Breast epithelium (tissue), 4 donors: ENCODE data around the gene PTPRM. TPM values are rescaled to one million over a fixed set of nuclear protein-coding genes. Genes with fewer than 3 reads are reported as not detected.

Experiments
- DNase-seq, 2 donors: peaks; one replicate each; pipeline ENCODE4 v3.0.0-alpha.2; 2019; ENCODE audit warnings: low spot score in 2 of 2
- H3K27ac ChIP-seq, 2 donors: fragments of 200-600 bp; sonication (generic) in 1 of 2; one replicate each; pipeline ENCODE4 v1.5.1; 2016 to 2019; ENCODE audit warnings: mild to moderate bottlenecking in 1 of 2
- H3K27me3 ChIP-seq, 2 donors: fragments of 200-600 bp; sonication (generic) in 1 of 2; one replicate each; pipeline versions ENCODE4 v1.5.1 to v1.6.0; 2017 to 2019; ENCODE audit warnings: control low read depth in 1 of 2, mild to moderate bottlenecking in 1 of 2
- H3K36me3 ChIP-seq: fragments of 200-600 bp; one replicate; pipeline ENCODE4 v1.5.1; 2019
- H3K4me1 ChIP-seq, 2 donors: fragments of 200-600 bp; sonication (generic); one replicate each; pipeline ENCODE4 v1.5.1; 2016 to 2019; ENCODE audit warnings: control low read depth in 1 of 2
- H3K4me3 ChIP-seq, 3 donors: fragments of 200-600 bp; sonication (generic); 1 replicate in 2 of 3; 2 replicates in 1 of 3; pipeline ENCODE4 v1.5.1; 2016 to 2019; ENCODE audit warnings: mild to moderate bottlenecking in 3 of 3, moderate library complexity in 2 of 3
- H3K9me3 ChIP-seq, 2 donors: fragments of 200-600 bp; sonication (generic) in 1 of 2; one replicate each; pipeline ENCODE4 v1.5.1; 2016 to 2019; ENCODE audit warnings: control low read depth in 1 of 2
- POLR2A ChIP-seq: fragments of 450-650 bp; IDR thresholded peaks from one replicate; pipeline ENCODE4 v1.6.1; 2016; ENCODE audit warnings: antibody characterized with exemption, mild to moderate bottlenecking, moderate library complexity
- POLR2AphosphoS5 ChIP-seq, 3 donors: sonication (generic); formaldehyde crosslinking; IDR thresholded peaks; one replicate each; pipeline ENCODE4 v1.6.1; 2017; ENCODE audit warnings: antibody characterized with exemption in 3 of 3
- intact Hi-C: fragments of 100-400 bp; cut with DNase I; formaldehyde crosslinking; loops from one replicate; pipeline ENCODE4 v1.15.1; 2023; ENCODE audit warnings: low total_unique reads
- total RNA-seq, 3 donors: library from RNA; depleted of rRNA; stranded (reverse); fragments of >200 nt; gene quantifications; one replicate each; pipeline ENCODE4 v1.1.0, GENCODE V29; 2016
- TF ChIP-seq, protein P1 (sequence below), 3 donors: fragments of 450-650 bp; IDR thresholded peaks; one replicate each; pipeline ENCODE4 v1.5.1; 2016 to 2017; ENCODE audit warnings: antibody characterized with exemption in 3 of 3, mild to moderate bottlenecking in 3 of 3, moderate library complexity in 3 of 3

The PTPRM gene
- total RNA-seq, 3 donors from 2014 or later: 41.7 to 181 (median 140) TPM

DNA sequence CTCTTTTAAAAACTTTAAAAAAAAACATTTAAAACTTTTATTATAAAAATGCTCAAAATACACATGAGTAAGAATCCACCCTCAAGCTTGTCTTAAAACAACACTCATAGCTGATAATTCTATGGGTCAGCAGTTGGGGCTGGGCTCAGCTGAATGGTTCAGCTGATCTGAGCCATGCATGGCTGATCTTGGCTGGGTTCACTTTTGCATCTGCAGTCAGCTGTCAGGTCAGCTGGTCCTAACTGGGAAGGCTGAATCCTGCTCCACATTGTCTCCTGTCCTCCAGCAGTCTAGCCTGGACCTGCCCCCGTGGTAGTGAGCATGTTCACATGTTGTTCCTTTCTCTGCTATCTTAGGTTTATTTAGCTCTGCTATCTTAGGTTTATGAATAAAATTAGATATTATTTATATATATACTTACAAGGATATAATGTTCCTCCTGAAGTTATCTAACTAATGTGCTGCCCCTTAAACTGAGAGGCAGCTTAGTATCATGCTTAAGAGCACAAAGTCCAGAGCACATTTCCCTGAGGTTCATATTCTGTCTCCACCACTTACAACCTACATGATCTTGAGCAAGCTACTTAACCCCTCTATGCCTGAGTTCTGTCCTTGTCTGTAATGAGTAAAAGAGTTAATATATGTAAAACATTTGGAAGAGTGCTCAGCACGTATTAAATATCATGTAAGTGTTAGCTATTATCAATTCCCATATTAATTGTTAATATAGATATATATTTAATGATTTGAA lies 309.4 kb downstream of the PTPRM start:
- Histone ChIP-seq H3K4me3 (no peak overlapping the region), H3K27me3 (no peaks in the 10 kb centered on the region), H3K36me3 (no peaks in the 10 kb centered on the region), H3K4me1 (no peaks in the 10 kb centered on the region), H3K9me3 (no peaks in the 10 kb centered on the region), H3K27ac (no peak overlapping the region)
- intact Hi-C loops: no loop called here
- DNase-seq: no peak
- TF ChIP-seq, protein P1, sequence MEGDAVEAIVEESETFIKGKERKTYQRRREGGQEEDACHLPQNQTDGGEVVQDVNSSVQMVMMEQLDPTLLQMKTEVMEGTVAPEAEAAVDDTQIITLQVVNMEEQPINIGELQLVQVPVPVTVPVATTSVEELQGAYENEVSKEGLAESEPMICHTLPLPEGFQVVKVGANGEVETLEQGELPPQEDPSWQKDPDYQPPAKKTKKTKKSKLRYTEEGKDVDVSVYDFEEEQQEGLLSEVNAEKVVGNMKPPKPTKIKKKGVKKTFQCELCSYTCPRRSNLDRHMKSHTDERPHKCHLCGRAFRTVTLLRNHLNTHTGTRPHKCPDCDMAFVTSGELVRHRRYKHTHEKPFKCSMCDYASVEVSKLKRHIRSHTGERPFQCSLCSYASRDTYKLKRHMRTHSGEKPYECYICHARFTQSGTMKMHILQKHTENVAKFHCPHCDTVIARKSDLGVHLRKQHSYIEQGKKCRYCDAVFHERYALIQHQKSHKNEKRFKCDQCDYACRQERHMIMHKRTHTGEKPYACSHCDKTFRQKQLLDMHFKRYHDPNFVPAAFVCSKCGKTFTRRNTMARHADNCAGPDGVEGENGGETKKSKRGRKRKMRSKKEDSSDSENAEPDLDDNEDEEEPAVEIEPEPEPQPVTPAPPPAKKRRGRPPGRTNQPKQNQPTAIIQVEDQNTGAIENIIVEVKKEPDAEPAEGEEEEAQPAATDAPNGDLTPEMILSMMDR (IDR thresholded peaks at IDR 0.05): no peak
- no peak for TF ChIP-seq POLR2AphosphoS5 (IDR thresholded peaks at IDR 0.05)

DNA sequence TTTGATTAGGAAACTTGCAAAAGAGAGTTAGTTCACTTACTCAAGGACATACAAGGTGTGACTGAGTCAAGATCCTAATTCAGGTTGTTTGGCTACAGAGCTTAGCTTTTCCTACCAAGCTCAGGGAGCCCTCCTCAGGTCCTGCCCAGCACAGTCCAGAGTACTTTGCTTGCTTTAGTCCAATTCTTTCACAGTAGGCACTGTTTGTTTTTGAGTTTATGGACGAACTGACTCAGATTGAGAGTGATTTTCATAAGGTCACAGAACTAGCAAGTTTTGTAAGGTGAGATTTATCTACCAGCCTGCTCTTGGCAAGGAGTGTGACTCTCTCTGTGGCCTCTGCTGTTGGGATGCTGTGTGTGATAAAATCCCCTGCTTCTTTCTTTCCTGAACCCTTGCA lies 310.5 kb downstream of the PTPRM start:
- no peak for DNase-seq
- no peak overlapping the region for H3K4me3 ChIP-seq
- no peaks in the 10 kb centered on the region for H3K4me1 ChIP-seq
- H3K9me3 ChIP-seq: no peaks in the 10 kb centered on the region
- no peaks in the 10 kb centered on the region for H3K27me3 ChIP-seq
- H3K36me3 ChIP-seq: no peaks in the 10 kb centered on the region
- intact Hi-C loops: no loop called here
- no peak overlapping the region for H3K27ac ChIP-seq
- TF ChIP-seq, protein P1 (IDR thresholded peaks at IDR 0.05): no peak
- no peak for TF ChIP-seq POLR2AphosphoS5 (IDR thresholded peaks at IDR 0.05)
- TF ChIP-seq POLR2A: no peak

DNA sequence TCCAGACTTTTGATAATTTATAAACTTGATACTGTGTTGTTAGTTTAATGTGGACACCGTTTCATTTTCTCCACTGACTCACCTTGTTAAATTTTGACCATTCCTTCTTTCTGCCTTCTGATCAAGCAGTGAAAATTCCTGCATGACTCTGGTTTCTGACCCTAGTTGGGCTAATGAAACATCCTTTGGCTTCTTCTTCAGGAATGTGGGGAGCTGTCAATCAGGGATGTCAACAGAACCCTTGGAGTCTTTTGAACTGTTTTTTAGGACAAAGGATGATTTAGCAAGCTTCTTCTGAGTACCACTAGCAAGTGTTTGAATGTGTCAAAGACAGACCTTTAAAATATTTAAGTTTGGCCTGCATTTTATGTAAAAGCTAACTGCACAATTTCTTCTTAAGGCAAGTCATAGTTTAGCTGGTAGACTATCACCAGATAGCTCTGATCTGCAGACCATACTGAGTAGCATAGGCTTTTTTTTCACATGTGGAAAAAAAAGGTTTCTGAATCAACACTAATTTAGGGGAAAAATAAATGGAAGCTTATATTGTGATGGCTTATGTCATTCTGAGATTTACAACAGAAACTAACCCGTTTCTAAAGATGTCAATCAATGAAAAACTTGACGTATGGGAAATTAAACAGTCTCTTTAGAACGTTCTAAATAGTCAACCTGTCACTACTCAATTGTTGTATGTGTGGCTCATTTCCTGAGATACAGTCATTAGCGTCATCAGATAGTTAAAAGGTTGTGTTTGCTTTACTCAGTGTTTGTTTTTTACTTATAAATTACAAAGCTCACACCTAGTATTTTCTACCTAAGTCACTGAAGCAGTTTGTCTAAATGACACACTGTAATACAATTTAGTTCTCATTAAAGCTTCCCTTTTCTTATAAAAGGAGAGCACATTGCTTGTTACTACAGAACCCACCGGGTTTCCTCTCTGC lies 311.4 kb downstream of the PTPRM start:
- no peak for TF ChIP-seq POLR2A
- TF ChIP-seq, protein P1 (IDR thresholded peaks at IDR 0.05): no peak
- no peak for TF ChIP-seq POLR2AphosphoS5 (IDR thresholded peaks at IDR 0.05)
- intact Hi-C loops: no loop called here
- H3K9me3 ChIP-seq: no peaks in the 10 kb centered on the region
- no peaks in the 10 kb centered on the region for H3K4me1 ChIP-seq
- no peak for DNase-seq
- no peaks in the 10 kb centered on the region for H3K27me3 ChIP-seq
- no peak overlapping the region for H3K27ac ChIP-seq
- no peak overlapping the region for H3K4me3 ChIP-seq
- no peaks in the 10 kb centered on the region for H3K36me3 ChIP-seq

DNA sequence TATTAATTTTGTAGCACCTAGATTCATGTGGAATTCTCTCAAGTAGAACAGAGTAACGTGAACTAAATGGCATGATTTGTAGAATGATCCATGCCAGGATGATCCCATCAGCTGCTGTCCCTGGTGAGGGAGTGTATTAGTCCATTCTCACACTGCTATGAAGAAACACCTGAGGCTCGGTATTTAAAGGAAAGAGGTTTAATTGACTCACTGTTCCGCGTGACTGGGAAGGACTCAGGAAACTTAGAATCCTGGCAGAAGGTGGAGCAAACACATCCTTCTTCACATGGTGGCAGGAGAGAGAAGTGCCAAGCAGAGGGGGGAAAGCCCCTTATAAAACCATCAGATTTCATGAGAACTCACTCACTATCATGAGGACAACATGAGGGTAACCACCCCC lies 312.6 kb downstream of the PTPRM start:
- TF ChIP-seq POLR2A: no peak
- TF ChIP-seq, protein P1 (IDR thresholded peaks at IDR 0.05): no peak
- TF ChIP-seq POLR2AphosphoS5 (IDR thresholded peaks at IDR 0.05): no peak
- intact Hi-C loops: no loop called here
- H3K9me3 ChIP-seq: no peaks in the 10 kb centered on the region
- H3K4me3 ChIP-seq: no peak overlapping the region
- no peak for DNase-seq
- H3K27me3 ChIP-seq: no peaks in the 10 kb centered on the region
- no peaks in the 10 kb centered on the region for H3K36me3 ChIP-seq
- no peaks in the 10 kb centered on the region for H3K4me1 ChIP-seq
- H3K27ac ChIP-seq: no peak overlapping the region

DNA sequence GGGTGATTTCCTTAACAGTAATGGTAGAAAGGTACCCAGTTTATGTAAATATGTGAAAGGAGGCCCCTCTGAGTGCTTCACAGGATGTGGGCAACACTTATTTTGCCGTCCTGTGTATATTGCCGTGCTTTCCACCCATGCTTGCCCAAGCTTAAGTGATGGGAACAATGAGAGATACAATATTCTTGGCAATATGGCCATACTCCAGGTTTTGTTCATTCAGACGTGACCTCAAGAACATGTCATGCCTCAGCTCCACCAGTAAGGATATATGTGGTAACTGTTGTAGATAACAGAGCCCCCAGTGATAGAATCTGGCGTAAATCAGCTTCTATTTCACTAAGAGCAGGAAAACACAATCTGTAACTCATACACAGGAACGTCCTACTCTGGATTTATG lies 318.7 kb downstream of the PTPRM start:
- Histone ChIP-seq H3K4me3 (no peak overlapping the region), H3K9me3 (no peaks in the 10 kb centered on the region), H3K4me1 (no peaks in the 10 kb centered on the region), H3K27me3 (no peaks in the 10 kb centered on the region), H3K36me3 (no peaks in the 10 kb centered on the region), H3K27ac (no peak overlapping the region)
- TF ChIP-seq POLR2A (no peak), POLR2AphosphoS5 (IDR thresholded peaks at IDR 0.05) (no peak)
- TF ChIP-seq, protein P1 (IDR thresholded peaks at IDR 0.05): no peak
- no peak for DNase-seq
- intact Hi-C loops: no loop called here
